ENCODE measurements around the gene MT1G.

DNA sequence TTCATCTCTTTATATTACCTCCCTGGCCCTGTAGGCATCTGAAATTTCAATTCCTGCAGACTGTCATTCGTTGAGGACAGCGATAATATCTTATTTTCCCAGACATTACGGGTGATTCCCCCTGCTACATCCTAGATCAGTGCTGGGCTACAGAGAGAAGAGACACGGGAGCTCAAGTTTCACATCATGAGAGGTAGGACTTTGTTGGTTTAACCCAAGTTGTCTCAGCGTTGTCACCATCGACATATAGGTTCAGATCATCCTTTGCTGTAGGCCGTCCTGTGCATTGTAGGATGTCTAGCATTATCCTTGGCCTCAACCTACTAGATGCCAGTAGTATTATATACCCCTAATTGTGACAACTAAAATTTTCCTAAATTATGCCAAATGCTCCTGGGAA lies 33.7 kb upstream of the MT1G start:
- TF ChIP-seq, protein P1, sequence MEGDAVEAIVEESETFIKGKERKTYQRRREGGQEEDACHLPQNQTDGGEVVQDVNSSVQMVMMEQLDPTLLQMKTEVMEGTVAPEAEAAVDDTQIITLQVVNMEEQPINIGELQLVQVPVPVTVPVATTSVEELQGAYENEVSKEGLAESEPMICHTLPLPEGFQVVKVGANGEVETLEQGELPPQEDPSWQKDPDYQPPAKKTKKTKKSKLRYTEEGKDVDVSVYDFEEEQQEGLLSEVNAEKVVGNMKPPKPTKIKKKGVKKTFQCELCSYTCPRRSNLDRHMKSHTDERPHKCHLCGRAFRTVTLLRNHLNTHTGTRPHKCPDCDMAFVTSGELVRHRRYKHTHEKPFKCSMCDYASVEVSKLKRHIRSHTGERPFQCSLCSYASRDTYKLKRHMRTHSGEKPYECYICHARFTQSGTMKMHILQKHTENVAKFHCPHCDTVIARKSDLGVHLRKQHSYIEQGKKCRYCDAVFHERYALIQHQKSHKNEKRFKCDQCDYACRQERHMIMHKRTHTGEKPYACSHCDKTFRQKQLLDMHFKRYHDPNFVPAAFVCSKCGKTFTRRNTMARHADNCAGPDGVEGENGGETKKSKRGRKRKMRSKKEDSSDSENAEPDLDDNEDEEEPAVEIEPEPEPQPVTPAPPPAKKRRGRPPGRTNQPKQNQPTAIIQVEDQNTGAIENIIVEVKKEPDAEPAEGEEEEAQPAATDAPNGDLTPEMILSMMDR (IDR thresholded peaks at IDR 0.05), result no peak
- TF ChIP-seq POLR2A (IDR thresholded peaks at IDR 0.05), result no peak
- TF ChIP-seq POLR2AphosphoS5 (IDR thresholded peaks at IDR 0.05), result no peak
